ENCODE data around the gene C3. TPM values are rescaled to one million over a fixed set of nuclear protein-coding genes. Genes with fewer than 3 reads are reported as not detected.

C3 gene
- total and polyA plus RNA-seq, 4 donors: 72.9 to 163 (median 111) TPM

GRCh38 chr19:6685962-6686627, 34.4 kb downstream of the C3 start:
- H3K4me1 ChIP-seq (ENCODE audit: control insufficient read depth, insufficient read depth, low read length): no peaks in the 10 kb centered on the region
- H3K4me3 ChIP-seq (ENCODE audit: low read depth, low read length): no peak overlapping the region
- no peak for DNase-seq (ENCODE audit: low read depth in 4 of 6, low spot score in 6 of 6)
- H3K27ac ChIP-seq (ENCODE audit: low read depth, low read length): no peak overlapping the region
- H3K27me3 ChIP-seq (ENCODE audit: control insufficient read depth, insufficient read depth, low read length): no peaks in the 10 kb centered on the region
- no peaks in the 10 kb centered on the region for H3K9me3 ChIP-seq (ENCODE audit: control insufficient read depth, insufficient read depth, low read length)
- no peaks in the 10 kb centered on the region for H3K36me3 ChIP-seq (ENCODE audit: control insufficient read depth, insufficient read depth, low read length)
- 81% methylated on average over 14 of the region's 15 CpGs for WGBS (ENCODE audit: insufficient coverage)

DNA sequence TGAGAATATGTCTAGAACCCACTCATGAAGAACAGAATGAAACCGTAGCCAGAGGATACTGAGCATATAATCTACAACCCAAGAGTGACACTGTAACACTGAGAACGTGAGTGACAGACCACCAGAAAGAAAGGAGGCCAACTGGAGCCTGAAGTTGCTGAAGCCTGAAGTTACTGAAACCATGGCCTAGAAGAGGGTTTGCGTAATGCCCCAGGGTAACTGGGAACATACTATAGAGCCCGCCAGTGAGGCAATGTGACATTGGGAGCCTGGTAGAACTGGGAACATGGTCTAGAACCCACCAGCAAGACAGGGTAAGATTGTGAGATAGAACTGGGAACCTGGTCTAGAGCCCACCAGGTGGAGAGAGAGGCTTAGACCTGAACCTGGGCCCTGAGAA, 35.0 kb downstream of the C3 start:
- Histone ChIP-seq H3K27ac (ENCODE audit: low read depth, low read length) (no peak overlapping the region), H3K4me1 (ENCODE audit: control insufficient read depth, insufficient read depth, low read length) (no peaks in the 10 kb centered on the region), H3K27me3 (ENCODE audit: control insufficient read depth, insufficient read depth, low read length) (no peaks in the 10 kb centered on the region), H3K9me3 (ENCODE audit: control insufficient read depth, insufficient read depth, low read length) (no peaks in the 10 kb centered on the region), H3K4me3 (ENCODE audit: low read depth, low read length) (no peak overlapping the region), H3K36me3 (ENCODE audit: control insufficient read depth, insufficient read depth, low read length) (no peaks in the 10 kb centered on the region)
- WGBS (ENCODE audit: insufficient coverage): 86% methylated on average over 3 of the region's 4 CpGs
- no peak for DNase-seq (ENCODE audit: low read depth in 4 of 6, low spot score in 6 of 6)

DNA sequence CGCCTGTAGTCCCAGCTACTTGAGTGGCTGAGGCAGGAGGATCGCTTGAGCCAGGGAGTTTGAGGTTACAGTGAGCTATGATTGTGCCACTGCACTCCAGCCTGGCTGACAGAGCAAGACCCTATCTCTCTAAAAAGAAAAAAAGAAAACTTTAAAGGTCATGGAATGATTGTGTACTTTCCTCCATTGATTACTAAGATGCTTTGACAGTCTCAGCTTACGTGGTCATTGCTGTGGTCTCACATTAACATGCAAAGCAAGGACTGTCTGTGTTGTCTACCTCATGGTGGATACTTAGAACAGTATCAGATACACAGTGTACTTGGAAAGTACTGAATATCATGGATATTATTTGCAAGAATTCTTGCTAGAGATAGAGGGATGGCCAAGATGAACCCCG, 36.5 kb downstream of the C3 start:
- Histone ChIP-seq H3K27ac (ENCODE audit: low read depth, low read length) (no peak overlapping the region), H3K4me3 (ENCODE audit: low read depth, low read length) (no peak overlapping the region), H3K36me3 (ENCODE audit: control insufficient read depth, insufficient read depth, low read length) (no peaks in the 10 kb centered on the region), H3K9me3 (ENCODE audit: control insufficient read depth, insufficient read depth, low read length) (no peaks in the 10 kb centered on the region), H3K4me1 (ENCODE audit: control insufficient read depth, insufficient read depth, low read length) (no peaks in the 10 kb centered on the region), H3K27me3 (ENCODE audit: control insufficient read depth, insufficient read depth, low read length) (no peaks in the 10 kb centered on the region)
- DNase-seq (ENCODE audit: low read depth in 4 of 6, low spot score in 6 of 6): no peak
- 89% methylated on average over 3 of the region's 4 CpGs for WGBS (ENCODE audit: insufficient coverage)

- no peaks in the 10 kb centered on the region for H3K27me3 ChIP-seq (ENCODE audit: control insufficient read depth, insufficient read depth, low read length)
- DNase-seq (ENCODE audit: low read depth in 4 of 6, low spot score in 6 of 6): no peak
- no peak overlapping the region for H3K27ac ChIP-seq (ENCODE audit: low read depth, low read length)
- H3K36me3 ChIP-seq (ENCODE audit: control insufficient read depth, insufficient read depth, low read length): no peaks in the 10 kb centered on the region
- no peaks in the 10 kb centered on the region for H3K4me1 ChIP-seq (ENCODE audit: control insufficient read depth, insufficient read depth, low read length)
- no peaks in the 10 kb centered on the region for H3K9me3 ChIP-seq (ENCODE audit: control insufficient read depth, insufficient read depth, low read length)
- no peak overlapping the region for H3K4me3 ChIP-seq (ENCODE audit: low read depth, low read length)
- WGBS (ENCODE audit: insufficient coverage): no CpG with 5 or more reads among the region's 3 CpGs
Measured at GRCh38 chr19:6682607-6683128, 37.8 kb downstream of the C3 start.

GRCh38 chr19:6680141-6680540, 40.3 kb downstream of the C3 start:
- H3K36me3 ChIP-seq (ENCODE audit: control insufficient read depth, insufficient read depth, low read length): no peaks in the 10 kb centered on the region
- H3K4me1 ChIP-seq (ENCODE audit: control insufficient read depth, insufficient read depth, low read length): no peaks in the 10 kb centered on the region
- H3K4me3 ChIP-seq (ENCODE audit: low read depth, low read length): no peak overlapping the region
- 100% methylated on average over 1 of the region's 1 CpG for WGBS (ENCODE audit: insufficient coverage)
- no peaks in the 10 kb centered on the region for H3K27me3 ChIP-seq (ENCODE audit: control insufficient read depth, insufficient read depth, low read length)
- DNase-seq (ENCODE audit: low read depth in 4 of 6, low spot score in 6 of 6): no peak
- no peaks in the 10 kb centered on the region for H3K9me3 ChIP-seq (ENCODE audit: control insufficient read depth, insufficient read depth, low read length)
- H3K27ac ChIP-seq (ENCODE audit: low read depth, low read length): no peak overlapping the region

DNA sequence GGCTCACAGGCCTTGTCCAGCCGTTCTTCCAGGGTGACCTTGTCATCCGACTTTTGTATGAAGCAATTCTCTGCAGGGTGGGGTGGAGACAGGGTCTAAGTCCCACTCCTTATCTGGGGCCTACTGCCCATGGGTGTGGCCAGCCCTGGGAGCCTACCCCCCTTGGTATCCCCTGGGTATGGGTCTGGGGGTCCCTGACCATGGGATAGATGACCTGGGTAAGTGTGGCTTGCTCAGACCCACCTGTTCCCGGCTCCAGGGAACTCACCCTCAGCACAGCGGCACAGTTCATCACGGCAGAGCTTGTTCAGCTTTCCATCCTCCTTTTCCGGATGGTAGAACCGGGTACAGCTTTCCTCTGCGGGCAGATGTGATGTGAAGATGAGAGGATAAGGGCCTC, 41.3 kb downstream of the C3 start:
- Histone ChIP-seq H3K4me3 (ENCODE audit: low read depth, low read length) (no peak overlapping the region), H3K27me3 (ENCODE audit: control insufficient read depth, insufficient read depth, low read length) (no peaks in the 10 kb centered on the region), H3K4me1 (ENCODE audit: control insufficient read depth, insufficient read depth, low read length) (no peaks in the 10 kb centered on the region), H3K27ac (ENCODE audit: low read depth, low read length) (no peak overlapping the region), H3K9me3 (ENCODE audit: control insufficient read depth, insufficient read depth, low read length) (no peaks in the 10 kb centered on the region), H3K36me3 (ENCODE audit: control insufficient read depth, insufficient read depth, low read length) (no peaks in the 10 kb centered on the region)
- WGBS (ENCODE audit: insufficient coverage): 92% methylated on average over 4 of the region's 8 CpGs
- no peak for DNase-seq (ENCODE audit: low read depth in 4 of 6, low spot score in 6 of 6)

DNA sequence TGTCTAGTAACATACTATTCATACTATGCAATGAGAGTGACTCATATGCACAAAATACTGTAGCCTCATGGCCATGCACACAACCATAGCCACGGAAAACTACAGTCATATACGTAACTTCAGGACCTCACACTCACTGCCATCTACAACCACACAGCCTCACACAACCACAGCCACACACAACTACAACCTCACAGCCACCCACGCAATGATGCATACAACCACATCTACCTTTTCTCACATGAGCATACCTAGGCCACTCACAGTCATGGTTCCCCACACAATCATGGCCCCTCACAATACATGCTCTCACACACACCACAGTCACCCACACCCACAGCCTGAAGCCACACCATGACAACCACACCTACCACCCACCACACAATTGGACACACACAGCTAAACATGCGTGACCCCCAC, 41.8 kb downstream of the C3 start:
- DNase-seq (ENCODE audit: low read depth in 4 of 6, low spot score in 6 of 6): no peak
- 99% methylated on average over 4 of the region's 4 CpGs for WGBS (ENCODE audit: insufficient coverage)
- H3K4me3 ChIP-seq (ENCODE audit: low read depth, low read length): no peak overlapping the region
- no peaks in the 10 kb centered on the region for H3K27me3 ChIP-seq (ENCODE audit: control insufficient read depth, insufficient read depth, low read length)
- no peak overlapping the region for H3K27ac ChIP-seq (ENCODE audit: low read depth, low read length)
- no peaks in the 10 kb centered on the region for H3K9me3 ChIP-seq (ENCODE audit: control insufficient read depth, insufficient read depth, low read length)
- H3K36me3 ChIP-seq (ENCODE audit: control insufficient read depth, insufficient read depth, low read length): no peaks in the 10 kb centered on the region
- no peaks in the 10 kb centered on the region for H3K4me1 ChIP-seq (ENCODE audit: control insufficient read depth, insufficient read depth, low read length)

DNA sequence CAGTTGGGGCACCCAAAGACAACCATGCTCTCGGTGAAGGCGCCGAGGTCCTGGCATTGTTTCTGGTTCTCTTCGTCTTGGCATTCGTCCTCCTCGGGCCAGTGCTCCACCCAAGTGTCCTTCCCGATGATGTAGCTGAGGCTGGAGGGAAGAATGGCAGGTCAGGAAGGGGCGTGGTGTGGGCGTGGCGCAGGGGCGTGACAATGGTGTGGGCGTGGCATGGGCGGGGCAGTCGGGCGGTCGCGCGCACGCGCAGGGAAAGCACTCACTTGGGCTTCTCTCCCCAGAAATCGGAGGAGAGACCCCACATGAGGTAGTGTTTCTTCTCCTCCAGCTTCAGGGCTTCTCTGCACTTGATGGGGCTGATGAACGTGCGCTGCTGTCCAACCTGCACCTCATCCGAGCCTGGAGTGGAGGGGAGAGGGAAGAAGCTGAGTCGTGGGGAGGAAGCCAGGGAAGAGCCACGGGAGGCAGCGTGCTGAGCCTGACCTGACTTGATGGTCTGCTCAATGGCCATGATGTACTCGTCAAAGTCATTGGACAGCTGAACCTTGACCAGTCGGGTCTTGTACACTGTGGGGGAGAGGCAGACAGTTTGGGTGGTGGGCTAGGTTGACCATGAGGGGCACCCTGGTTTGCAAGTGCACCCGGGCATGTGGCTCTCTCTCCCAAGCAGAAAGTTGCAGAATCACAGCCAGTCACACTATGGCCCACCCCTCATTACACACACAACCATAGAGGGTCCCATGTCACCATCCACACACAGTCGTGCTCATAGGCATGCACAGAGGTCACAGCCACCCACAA, 42.4 kb downstream of the C3 start:
- no peaks in the 10 kb centered on the region for H3K27me3 ChIP-seq (ENCODE audit: control insufficient read depth, insufficient read depth, low read length)
- no peak for DNase-seq (ENCODE audit: low read depth in 4 of 6, low spot score in 6 of 6)
- no peaks in the 10 kb centered on the region for H3K36me3 ChIP-seq (ENCODE audit: control insufficient read depth, insufficient read depth, low read length)
- H3K4me1 ChIP-seq (ENCODE audit: control insufficient read depth, insufficient read depth, low read length): no peaks in the 10 kb centered on the region
- 45% methylated on average over 31 of the region's 31 CpGs for WGBS (ENCODE audit: insufficient coverage)
- H3K4me3 ChIP-seq (ENCODE audit: low read depth, low read length): no peak overlapping the region
- no peaks in the 10 kb centered on the region for H3K9me3 ChIP-seq (ENCODE audit: control insufficient read depth, insufficient read depth, low read length)
- H3K27ac ChIP-seq (ENCODE audit: low read depth, low read length): no peak overlapping the region

- DNase-seq (ENCODE audit: low read depth in 4 of 6, low spot score in 6 of 6): no peak
- H3K9me3 ChIP-seq (ENCODE audit: control insufficient read depth, insufficient read depth, low read length): no peaks in the 10 kb centered on the region
- no peaks in the 10 kb centered on the region for H3K4me1 ChIP-seq (ENCODE audit: control insufficient read depth, insufficient read depth, low read length)
- no peaks in the 10 kb centered on the region for H3K36me3 ChIP-seq (ENCODE audit: control insufficient read depth, insufficient read depth, low read length)
- no peaks in the 10 kb centered on the region for H3K27me3 ChIP-seq (ENCODE audit: control insufficient read depth, insufficient read depth, low read length)
- H3K4me3 ChIP-seq (ENCODE audit: low read depth, low read length): no peak overlapping the region
- 80% methylated on average over 8 of the region's 10 CpGs for WGBS (ENCODE audit: insufficient coverage)
- H3K27ac ChIP-seq (ENCODE audit: low read depth, low read length): no peak overlapping the region
Measured at GRCh38 chr19:6677495-6677882, 43.0 kb downstream of the C3 start.

DNA sequence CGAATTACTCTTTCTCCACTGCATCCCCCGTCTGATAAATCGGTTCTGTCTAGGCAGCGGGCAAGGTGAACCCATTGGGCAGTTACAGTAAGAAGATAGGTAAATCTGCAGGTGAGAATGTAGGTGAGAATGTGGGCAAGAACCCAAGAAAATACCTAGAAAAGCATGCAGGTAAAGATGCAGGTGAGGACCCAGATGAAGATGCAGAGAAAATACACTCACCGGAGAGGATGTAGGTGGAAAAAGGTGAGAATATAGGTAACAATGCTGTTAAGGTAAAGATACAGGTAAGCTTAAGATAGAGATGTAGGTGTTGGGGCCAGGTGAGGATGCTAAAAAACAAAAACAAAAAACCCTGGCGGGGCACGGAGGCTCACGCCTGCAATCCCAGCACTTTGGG, 44.2 kb downstream of the C3 start:
- no peak for DNase-seq (ENCODE audit: low read depth in 4 of 6, low spot score in 6 of 6)
- Histone ChIP-seq H3K36me3 (ENCODE audit: control insufficient read depth, insufficient read depth, low read length) (no peaks in the 10 kb centered on the region), H3K4me1 (ENCODE audit: control insufficient read depth, insufficient read depth, low read length) (no peaks in the 10 kb centered on the region), H3K27ac (ENCODE audit: low read depth, low read length) (no peak overlapping the region), H3K9me3 (ENCODE audit: control insufficient read depth, insufficient read depth, low read length) (no peaks in the 10 kb centered on the region), H3K4me3 (ENCODE audit: low read depth, low read length) (no peak overlapping the region), H3K27me3 (ENCODE audit: control insufficient read depth, insufficient read depth, low read length) (no peaks in the 10 kb centered on the region)
- WGBS (ENCODE audit: insufficient coverage): 87% methylated on average over 6 of the region's 8 CpGs

Data from spinal cord (tissue), 10 donors.